ENCODE data around the gene SLC2A5.

The SLC2A5 gene, protein sequence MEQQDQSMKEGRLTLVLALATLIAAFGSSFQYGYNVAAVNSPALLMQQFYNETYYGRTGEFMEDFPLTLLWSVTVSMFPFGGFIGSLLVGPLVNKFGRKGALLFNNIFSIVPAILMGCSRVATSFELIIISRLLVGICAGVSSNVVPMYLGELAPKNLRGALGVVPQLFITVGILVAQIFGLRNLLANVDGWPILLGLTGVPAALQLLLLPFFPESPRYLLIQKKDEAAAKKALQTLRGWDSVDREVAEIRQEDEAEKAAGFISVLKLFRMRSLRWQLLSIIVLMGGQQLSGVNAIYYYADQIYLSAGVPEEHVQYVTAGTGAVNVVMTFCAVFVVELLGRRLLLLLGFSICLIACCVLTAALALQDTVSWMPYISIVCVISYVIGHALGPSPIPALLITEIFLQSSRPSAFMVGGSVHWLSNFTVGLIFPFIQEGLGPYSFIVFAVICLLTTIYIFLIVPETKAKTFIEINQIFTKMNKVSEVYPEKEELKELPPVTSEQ

DNA sequence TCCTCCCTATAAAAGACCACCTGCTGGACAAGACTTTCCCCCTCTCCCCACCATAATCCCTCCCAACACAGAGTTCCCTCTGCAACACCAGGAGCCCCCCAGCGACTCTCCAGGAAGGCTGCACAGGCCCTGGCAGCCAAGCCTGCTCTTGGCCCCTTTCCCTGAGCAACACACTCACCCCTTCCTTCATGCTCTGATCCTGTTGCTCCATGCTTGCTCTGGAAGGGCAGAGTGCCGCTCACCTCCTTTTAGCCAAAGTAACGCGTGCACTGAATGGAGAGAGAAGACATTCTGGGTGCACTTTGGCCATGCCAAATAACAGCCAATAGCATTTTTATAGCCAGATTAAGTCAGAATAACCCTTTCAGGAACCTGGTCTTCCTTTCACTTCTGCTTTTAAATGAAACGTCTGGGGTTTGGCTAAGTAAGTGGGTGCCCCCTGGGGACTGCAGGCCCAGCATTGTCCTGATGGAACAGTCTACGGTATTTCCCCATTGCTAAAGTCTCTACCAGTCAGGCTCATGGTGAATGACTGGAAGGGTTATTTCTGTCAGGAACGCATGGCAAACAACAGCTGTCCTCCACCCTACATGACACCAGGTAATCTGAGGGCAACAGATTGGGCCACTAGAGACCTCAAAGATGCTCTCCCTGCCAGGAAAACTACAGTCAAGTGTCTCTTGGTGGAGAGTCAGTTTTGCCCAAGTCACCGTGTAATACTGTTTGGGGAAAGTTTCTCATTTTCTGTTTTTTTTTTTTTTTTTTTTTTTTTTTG, at the start of gene SLC2A5:
SLC2A5 (minus strand) TSS at position 310 of the 775 bp plus-strand sequence; CDS start at position 211, 99 bp downstream.
- peak; percentile 95 for DNase-seq

DNA sequence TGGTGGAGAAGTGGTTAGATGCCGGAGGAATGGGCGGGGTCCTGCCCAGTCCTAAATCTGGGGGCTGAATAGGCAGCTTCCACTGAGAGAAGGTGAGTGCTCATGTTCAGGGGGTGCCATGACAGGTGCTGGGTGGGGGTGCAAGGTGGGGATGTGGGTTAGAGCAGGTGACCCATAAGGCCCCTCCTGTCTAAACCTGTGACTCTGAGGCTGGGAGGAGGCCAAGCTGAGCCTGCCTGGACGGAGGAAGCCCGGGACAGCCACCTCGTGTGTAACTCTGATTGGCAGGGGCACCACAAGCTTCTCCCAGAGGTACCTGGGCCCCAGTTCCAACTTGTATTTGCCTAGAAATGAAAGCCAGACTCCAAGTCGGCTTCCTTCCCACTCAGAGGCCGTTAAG, 48.8 kb upstream of the SLC2A5 start:
- no peak for DNase-seq

DNA sequence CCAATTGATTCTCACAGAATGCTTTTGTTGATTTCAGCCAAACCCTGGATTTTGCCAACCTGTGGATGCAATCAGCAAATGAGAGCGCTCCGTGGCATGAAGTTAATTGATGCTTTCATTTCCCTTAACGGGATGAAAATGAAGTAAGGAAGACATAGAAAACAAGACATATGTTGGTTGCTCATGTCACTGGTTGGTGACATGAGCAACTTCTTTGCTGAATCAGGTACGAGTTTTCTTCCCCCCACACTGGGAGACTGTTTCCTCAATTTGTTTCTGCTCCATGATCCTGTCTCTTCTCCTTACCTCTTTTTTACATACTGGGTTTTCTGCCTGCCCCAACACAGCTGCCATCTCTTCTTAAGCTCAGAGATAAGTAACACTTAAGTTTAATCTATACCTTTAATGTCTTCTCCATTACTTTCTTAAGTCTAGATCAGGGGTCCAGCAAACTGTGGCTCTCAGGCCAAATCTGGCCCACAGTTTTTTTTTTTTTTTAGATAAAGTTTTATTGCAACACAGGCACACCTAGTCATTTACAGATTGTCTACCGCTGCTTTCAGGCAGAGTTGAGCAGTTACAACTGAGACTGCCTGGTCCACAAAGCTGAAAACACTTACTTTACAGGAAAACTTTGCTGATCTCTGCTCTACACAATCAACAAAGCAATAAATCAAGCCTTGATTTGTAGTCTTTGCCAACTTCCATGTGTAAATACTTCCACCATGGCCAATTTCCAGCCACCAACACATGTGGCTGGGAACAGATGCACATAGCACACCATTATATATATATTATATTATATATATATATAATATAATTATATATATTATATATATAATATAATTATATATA, 46.1 kb upstream of the SLC2A5 start:
- no peak for DNase-seq

DNA sequence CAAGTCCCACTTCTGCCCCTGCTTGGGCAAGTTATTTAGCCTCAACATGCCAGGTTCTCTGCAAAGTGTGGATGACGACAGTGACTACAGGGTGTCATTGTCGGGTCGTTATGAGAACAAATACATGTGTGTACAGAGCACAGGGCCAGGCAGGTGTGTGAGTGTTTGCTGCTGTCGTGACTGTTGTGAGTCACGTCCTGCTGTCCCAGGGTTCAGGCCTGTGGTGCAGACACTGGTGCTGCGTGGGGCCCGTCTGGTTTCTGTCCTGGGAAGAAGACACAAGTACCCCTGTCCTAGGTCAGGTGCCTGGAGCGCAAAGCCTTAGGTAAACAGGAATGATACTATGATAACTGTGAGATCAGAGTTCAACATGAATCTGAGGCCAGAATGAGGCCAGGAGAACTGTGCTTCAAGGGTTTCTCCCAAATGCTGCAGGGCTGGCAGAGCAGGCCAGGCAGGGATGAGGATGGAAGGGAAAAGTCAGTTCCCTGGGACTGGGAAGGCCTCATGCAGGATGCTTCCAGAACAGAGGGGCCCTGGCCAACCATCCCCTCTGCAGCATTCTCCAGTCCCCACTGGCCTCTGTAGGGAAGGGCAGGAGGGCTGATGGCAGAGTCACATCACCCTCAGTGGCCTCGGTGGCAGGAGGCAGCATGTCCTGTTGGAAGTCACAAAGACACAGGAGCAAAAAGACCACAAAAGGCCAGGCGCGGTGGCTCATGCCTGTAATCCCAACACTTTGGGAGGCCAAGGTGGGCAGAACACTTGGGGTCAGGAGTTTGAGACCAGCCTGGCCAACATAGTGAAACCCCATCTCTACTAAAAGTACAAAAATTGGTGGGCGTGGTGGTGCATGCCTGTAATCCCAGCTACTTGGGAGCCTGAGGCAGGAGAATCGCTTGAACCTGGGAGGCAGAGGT, 43.8 kb upstream of the SLC2A5 start:
- no peak for DNase-seq

DNA sequence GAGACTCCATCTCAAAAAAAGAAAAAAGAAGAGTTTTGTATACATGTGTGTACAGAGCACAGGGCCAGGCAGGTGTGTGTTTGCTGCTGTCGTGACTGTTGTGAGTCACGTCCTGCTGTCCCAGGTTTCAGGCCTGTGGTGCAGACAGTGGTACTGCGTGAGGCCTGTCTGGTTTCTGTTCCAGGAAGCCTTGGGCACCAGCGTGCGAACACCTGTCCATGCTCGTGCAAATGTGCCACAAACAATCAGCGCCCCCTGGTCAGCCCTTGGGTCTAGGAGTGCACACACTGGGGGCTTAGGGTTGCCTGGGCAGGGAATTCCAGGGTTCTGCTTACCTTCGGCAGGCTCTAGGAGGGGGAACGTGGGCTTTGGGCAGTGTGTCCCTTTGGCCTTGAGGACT, 42.5 kb upstream of the SLC2A5 start:
- DNase-seq, result no peak

DNA sequence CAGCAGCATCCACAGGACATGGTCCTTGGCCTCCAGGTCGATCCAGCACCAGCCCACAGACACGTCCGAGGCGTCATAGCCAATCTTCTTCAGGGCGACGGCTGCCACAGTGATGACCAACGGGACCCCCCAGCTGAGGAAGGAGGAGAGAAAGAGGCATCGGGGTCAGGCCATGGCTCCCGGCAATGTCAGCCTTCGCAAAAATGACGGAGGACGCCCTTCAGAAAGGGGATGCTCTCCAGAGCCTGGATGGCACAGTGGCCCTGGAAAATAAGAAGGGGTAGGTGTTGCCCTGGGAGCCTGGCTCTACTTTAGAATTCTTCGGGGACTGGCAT, 41.9 kb upstream of the SLC2A5 start:
- no peak for DNase-seq

DNA sequence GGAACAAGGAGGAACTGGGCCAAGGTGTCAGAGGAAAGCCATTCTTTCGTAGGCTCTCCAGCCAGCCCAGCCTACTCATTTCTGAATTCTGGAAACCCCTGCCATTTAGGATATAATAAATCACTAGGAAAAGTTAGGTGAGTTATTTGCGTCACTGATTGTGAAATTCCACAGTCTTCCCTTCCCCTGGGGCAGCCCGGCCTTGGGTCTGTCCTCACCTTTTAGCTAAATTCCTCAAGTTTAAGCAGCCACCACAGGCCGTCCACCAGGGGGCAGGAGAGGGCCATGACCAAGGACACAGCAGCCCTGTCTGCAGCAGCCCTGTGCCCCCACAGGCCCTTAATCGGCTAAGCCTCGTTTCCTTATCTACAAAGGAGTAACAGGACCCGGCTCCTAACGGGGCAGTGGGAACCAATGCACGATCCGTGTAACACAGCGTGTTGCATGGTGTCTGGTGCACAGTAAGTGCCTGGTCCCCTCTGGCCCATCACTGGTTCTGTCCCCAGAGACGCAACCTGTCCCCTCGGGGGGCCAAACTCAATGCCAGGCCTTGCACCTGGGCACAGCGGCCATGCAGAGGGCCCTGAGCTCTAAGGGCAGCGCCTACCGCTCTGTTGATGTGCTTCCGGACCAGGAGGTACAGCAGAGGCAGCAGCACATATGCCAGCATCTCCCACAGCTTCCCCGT, 41.4 kb upstream of the SLC2A5 start:
- DNase-seq, result peak; percentile 44

DNA sequence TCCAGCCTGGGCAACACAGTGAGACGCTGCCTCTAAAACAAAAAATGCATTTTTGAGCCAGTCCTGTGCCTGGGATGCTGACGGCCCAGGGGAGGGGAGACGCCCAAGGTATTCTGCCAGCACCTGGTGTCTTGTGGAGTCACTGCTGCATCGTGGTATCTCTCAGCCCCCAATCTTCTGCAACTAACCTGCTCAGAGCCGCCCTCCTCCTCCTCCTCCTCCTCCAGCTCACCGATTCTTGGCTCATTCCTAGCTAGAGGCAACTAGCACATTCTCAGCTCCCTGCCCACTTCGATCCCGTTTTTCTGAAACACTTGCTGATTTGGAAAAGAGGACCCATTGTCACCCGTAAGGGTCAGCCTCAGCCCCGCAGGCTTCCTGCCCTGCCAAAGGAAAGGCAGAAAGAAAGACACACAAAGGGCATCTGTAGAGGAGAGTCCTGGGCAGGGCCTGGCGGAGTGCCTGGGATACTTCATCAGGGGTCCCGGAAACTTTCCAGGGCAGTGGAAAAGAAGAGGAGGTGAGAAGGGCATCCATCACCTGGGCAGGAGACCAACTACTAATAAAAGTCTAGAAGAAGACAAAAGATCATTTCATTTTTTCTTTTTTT, 38.7 kb upstream of the SLC2A5 start:
- no peak for DNase-seq

DNA sequence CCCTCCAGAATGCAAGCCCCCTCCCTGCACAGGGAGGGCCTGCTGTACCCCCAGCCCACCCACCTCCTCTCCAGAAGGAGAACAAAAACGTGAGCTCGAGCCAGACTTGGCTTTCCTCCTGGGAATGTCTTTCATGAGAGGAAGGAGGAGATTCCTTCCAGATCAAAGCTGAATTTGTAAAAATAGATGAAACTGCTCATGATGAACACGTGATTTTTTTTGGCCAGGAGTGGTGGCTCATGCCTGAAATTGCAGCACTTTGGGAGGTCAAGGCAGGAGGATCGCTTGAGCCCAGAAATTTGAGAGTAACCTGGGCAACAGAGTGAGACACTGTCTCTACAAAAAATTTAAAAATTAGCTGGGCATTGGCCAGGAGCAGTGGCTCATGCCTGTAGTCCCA, 37.7 kb upstream of the SLC2A5 start:
- DNase-seq, result no peak

DNA sequence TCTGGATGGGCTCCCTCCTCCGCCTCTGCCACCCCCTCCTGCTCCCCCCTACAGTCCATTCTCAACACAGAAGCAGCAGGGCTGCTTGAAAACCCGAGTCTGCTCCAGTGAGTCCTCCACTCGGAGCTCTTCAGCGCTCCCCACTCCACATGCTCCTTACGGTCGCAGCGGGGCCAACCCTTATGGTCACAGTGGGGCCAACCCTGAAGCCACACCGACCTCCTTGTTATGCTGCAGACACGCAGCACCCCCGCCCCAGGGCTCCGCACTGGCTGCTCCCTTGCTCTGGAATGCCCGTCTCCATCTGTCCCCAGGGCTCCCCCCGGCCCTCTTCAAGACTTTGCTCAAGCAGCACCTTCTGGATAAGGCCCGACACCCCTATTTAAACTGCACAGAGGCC, 36.9 kb upstream of the SLC2A5 start:
- DNase-seq, result no peak

DNA sequence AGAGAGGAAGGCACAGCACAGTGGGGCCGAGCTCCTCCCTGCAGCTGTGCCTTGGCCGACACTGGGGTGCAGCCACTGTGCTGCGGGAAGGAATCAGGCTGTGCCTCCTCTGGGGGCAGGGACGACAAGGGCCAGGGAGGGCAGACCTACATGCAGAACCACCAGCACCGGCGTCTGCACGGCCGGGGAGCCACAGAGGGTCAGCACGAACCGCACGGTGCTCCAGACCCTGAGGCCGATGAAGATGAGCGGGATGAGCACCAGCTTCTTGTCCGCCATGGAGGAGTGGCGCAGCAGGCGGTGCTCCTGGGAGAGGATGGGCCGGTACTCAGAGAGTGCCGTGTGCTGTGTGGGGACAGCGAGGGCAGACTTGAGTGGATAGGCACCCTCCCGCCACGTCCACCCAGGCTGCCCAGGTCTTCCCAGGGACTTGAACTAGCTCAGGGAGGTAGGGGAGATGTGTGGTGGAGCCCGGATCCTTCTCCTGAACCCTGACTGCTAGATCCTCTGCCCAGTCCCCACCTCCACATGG, 36.0 kb upstream of the SLC2A5 start:
- DNase-seq, result no peak

DNA sequence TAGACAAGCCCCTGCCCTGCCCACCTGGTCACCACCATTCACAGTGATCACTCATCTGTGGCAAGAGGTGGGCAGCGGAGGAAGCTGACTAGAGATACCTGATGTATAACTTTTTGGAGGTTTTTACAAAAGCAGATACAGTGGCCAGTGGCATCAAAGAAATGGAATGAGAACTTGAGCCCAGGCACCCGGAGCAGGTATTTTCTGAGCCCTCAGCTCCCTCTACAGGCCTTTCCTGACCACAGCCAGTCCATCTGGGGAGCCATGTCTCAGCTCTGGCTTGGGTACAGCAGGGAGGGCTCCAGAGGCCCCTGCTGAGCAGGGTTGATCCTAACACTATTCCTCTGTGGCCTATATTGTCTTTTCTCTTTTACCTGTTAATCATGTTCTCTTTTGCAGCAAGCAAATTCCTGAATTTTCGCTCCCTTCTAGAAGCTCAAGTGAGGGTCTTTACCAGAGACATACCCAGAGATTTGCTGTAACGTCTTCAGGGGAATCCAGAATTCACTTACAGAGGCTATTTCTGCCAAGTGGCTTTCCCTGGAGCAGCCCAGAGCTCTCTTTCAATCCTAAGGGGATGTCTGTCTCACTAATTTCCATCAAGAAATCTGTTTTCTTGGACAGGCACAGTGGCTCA, 32.2 kb upstream of the SLC2A5 start:
- peak; percentile 17 for DNase-seq

DNA sequence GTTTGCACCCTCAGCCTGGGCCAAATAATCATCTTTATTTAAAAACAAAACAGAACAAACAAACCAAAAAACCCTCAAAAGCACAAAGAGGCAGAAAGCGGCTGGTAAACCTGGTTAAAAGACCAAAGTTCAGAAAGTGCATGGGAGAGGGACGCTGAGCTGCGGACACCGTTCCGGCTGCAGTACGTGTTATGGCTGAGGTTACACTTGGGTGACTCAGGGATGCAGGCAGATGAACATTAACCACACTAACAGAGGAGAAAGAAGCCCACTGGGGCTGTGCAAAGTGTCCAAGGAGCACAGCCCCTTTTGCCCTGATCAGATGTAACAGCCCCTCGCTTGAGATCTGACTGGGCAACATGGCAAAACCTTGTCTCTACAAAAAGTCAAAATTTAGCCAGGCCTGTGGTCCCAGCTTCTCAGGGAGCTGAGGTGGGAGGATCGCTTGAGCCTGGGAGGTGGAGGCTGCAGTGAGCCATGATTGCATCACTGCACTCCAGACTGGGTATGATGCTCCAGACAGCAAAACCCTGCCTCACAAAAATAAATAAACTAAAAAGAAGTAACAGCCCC, 31.1 kb upstream of the SLC2A5 start:
- no peak for DNase-seq

DNA sequence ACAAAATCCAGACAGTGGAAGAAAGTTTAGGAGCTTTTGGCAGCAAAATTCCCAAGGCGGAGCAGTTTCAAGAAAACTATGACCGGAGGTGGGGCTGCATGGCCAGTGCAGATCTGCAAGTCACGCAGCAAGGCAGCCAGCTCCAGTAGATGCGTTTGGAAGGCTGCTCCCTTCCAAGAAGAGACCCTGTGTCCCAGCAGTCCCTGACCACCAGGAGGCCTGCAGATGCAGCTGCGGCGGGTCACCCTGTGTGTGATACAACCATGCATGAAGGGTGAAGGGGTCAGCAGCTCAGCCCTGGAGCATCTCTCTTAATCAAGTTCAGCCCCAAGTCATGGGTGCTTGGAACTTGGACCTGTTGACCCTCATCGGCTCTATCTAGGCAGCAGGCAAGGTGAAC, 30.1 kb upstream of the SLC2A5 start:
- DNase-seq, result no peak

DNA sequence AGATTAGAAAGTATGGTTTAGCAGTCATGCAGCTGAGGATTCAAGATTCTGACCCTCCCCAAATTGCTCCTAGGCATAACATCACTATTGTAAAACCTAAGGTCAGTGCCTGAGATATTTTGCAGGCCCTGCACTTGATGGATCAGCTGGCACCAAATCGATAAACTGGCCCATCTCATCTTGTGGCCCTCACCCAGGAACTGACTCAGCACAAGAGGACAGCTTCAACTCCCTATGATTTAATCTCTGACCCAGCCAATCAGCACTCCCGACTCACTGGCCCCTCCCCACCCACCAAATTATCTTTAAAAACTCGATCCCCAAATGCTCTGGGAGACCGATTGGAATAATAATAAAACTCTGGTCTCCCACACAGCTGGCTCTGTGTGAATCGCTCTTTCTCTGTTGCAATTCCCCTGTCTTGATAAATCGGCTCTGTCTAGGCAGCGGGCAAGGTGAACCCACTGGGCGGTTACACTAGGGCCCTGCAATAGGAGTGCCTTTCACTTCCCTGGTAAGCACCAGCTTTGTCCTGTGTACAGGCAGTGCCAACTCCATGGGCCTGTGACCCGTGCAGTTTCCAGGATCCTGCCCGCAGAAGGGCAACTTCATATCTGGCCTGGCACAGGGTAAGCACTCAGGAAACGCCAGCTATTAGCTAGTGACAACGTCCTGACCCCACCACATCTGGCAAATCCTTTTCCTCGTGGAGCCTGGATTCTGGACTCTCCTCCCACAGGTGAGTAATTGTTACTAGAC, 28.7 kb upstream of the SLC2A5 start:
- no peak for DNase-seq

DNA sequence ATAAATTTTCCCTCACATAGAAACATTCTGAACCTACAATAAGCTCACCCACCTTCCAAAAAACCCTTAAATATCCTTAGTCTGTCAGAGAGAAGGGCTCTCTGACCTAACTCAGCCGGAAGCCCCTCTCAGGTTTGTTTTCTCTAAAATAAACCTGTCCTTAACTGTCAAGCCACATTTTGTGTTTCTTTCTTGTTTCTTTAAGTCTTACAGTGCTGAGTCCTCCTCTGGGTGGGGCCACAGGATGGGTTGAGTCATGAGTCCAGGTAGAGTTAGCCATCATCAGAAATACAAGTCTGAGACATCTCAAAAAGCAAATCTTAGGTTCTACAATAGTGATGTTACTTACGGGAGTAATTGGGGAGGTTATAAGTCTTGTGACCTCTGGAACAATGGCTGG, 26.4 kb upstream of the SLC2A5 start:
- no peak for DNase-seq

DNA sequence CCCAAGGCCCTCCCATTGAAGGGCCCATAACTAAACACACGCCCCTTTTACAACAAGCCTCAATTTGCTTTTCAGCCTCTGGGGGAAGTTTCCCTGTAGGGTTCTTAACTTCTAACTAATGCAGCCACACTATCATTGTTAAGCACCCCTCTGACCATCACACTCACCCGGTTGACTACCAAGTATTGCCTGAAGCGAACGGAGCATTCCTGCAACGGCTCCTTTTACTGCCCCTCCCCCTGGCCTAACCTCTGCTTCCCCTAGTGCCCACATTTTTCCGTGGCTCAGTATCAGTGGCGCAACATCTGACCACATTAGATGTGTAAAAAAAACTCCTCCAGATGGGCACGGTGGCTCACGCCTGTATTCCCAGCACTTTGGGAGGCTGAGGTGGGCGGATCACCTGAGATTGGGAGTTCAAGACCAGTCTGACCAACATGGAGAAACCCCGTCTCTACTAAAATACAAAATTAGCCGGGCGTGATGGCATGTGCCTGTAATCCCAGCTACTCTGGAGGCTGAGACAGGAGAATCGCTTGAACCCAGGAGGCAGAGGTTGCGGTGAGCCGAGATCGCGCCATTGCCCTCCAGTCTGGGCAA, 24.7 kb upstream of the SLC2A5 start:
- peak; percentile 88 for DNase-seq

DNA sequence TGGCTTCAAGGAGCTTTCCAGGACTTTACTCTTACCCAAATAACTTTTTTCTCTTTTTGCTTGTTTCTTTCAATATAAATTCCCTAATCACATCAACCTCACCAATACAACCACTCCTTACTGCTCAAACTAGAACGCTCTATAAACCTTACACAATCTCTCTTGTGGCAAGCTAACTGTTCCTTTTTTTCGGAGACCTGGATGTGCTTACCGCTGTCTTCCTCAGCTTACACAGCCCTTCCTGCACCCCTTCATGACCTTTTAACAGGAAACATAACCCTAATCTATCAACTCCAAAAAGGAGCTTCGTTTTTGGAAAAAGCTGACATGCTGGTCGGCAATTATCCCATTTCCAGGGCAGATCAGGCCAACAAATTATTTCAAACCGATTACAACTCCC, 24.1 kb upstream of the SLC2A5 start:
- DNase-seq, result peak; percentile 94

DNA sequence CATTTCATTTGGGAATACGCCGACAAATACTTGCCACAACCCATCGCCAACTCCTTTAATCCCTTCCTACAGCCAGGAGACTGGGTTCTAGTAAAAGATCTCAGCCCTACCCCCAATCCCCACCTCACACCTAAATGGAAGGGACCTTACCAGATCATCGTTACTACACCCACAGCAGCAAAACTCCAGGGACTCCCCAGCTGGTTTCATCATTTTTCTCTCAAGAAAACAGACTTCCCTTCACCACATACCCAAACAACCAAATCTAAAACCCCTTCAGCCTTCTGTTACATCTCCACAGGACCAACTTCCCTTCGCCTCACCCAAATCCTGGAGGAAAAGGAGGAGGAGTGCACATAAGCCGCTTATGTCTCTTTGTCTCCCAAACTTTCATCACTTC, 23.7 kb upstream of the SLC2A5 start:
- DNase-seq, result peak; percentile 73
